Stimulated activated CD8-positive, alpha-beta memory T cell treated with anti-CD3 and anti-CD28 coated beads, Interleukin-4, amount 100 ng/mL, for 48 hours (primary cell): ENCODE measurements around the gene APOB.
"Not testable (repeated sequence)": the region's sequence is repeated elsewhere in the genome, so short reads cannot be mapped to it uniquely, and the experiment has no call there.

ENCODE experiments used
- DNase-seq: peaks from one replicate; pipeline ENCODE4 v3.0.0-alpha.2; 2020

APOB gene

GRCh38 chr2:21033237-21034155, 10.4 kb downstream of the APOB start:
- no peak for DNase-seq

- DNase-seq: no peak
These were observed 11.3 kb downstream of the APOB start for GRCh38 chr2:21032338-21033236.

GRCh38 chr2:21030983-21031968, 12.6 kb downstream of the APOB start:
- no peak for DNase-seq

GRCh38 chr2:21029519-21029918, 14.4 kb downstream of the APOB start:
- DNase-seq: no peak

- DNase-seq: not testable (repeated sequence)
These were observed 14.9 kb downstream of the APOB start for GRCh38 chr2:21028951-21029350.

GRCh38 chr2:21028021-21028947, 15.6 kb downstream of the APOB start:
- no peak for DNase-seq

GRCh38 chr2:21026479-21027282, 17.2 kb downstream of the APOB start:
- DNase-seq: no peak

GRCh38 chr2:21025690-21026478, 18.0 kb downstream of the APOB start:
- DNase-seq: no peak

- no peak for DNase-seq
These were observed 19.0 kb downstream of the APOB start for GRCh38 chr2:21024722-21025389.

GRCh38 chr2:21024198-21024597, 19.7 kb downstream of the APOB start:
- DNase-seq: no peak

- DNase-seq: no peak
These were observed 20.3 kb downstream of the APOB start for GRCh38 chr2:21023419-21024181.

GRCh38 chr2:21022792-21023367, 21.0 kb downstream of the APOB start:
- no peak for DNase-seq

GRCh38 chr2:21021430-21021829, 22.4 kb downstream of the APOB start:
- DNase-seq: no peak

GRCh38 chr2:21020668-21021288, 23.1 kb downstream of the APOB start:
- no peak for DNase-seq

GRCh38 chr2:21020031-21020667, 23.7 kb downstream of the APOB start:
- DNase-seq: no peak

- DNase-seq: no peak
These were observed 24.2 kb downstream of the APOB start for GRCh38 chr2:21019678-21020021.
